WTC11 (cell line): ENCODE data around the gene PCDHA5.

Experiments used
- ARID4B ChIP-seq: sonication (generic); formaldehyde crosslinking; IDR thresholded peaks from 2 replicates; pipeline ENCODE4 v1.8.0; 2023; ENCODE audit warnings: missing genetic modification reagents, mild to moderate bottlenecking, borderline replicate concordance
- CREM ChIP-seq: sonication (generic); formaldehyde crosslinking; IDR thresholded peaks from 2 replicates; pipeline ENCODE4 v1.8.1; 2022; ENCODE audit warnings: mild to moderate bottlenecking, missing genetic modification reagents, moderate library complexity
- E2F4 ChIP-seq: sonication (generic); formaldehyde crosslinking; IDR thresholded peaks from 2 replicates; pipeline ENCODE4 v1.8.1; 2022; ENCODE audit warnings: low read depth, mild to moderate bottlenecking, moderate library complexity, missing genetic modification reagents, borderline replicate concordance
- ELF4 ChIP-seq: sonication (generic); formaldehyde crosslinking; IDR thresholded peaks from 2 replicates; pipeline ENCODE4 v1.8.1; 2022; ENCODE audit warnings: low read depth, mild to moderate bottlenecking, moderate library complexity, missing genetic modification reagents
- ETV6 ChIP-seq: sonication (generic); formaldehyde crosslinking; IDR thresholded peaks from 2 replicates; pipeline ENCODE4 v1.8.1; 2022; ENCODE audit warnings: mild to moderate bottlenecking, missing genetic modification reagents
- NR1H2 ChIP-seq: sonication (generic); formaldehyde crosslinking; IDR thresholded peaks from 2 replicates; pipeline ENCODE4 v1.9.0; 2021; ENCODE audit warnings: mild to moderate bottlenecking, moderate library complexity, missing genetic modification reagents
- PRRX2 ChIP-seq: fragments of 250-450 bp; sonication (Bioruptor Pico); IDR thresholded peaks from 2 replicates; pipeline ENCODE4 v1.8.0; 2021; ENCODE audit warnings: mild to moderate bottlenecking
- ZNF396 ChIP-seq: fragments of 250-450 bp; sonication (Bioruptor Pico); IDR thresholded peaks from 2 replicates; pipeline ENCODE4 v1.8.0; 2021; ENCODE audit warnings: mild to moderate bottlenecking, moderate library complexity, borderline replicate concordance
- TF ChIP-seq, protein P1 (sequence below): fragments of 200-600 bp; IDR thresholded peaks from 2 replicates; pipeline ENCODE4 v1.8.0; 2022; ENCODE audit warnings: antibody characterized with exemption

GRCh38 chr5:140842798-140843733, 21.7 kb downstream of the PCDHA5 start:
- TF ChIP-seq ARID4B (CRISPR knock-in tag): no peak
- TF ChIP-seq, protein P1, sequence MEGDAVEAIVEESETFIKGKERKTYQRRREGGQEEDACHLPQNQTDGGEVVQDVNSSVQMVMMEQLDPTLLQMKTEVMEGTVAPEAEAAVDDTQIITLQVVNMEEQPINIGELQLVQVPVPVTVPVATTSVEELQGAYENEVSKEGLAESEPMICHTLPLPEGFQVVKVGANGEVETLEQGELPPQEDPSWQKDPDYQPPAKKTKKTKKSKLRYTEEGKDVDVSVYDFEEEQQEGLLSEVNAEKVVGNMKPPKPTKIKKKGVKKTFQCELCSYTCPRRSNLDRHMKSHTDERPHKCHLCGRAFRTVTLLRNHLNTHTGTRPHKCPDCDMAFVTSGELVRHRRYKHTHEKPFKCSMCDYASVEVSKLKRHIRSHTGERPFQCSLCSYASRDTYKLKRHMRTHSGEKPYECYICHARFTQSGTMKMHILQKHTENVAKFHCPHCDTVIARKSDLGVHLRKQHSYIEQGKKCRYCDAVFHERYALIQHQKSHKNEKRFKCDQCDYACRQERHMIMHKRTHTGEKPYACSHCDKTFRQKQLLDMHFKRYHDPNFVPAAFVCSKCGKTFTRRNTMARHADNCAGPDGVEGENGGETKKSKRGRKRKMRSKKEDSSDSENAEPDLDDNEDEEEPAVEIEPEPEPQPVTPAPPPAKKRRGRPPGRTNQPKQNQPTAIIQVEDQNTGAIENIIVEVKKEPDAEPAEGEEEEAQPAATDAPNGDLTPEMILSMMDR: no peak
- TF ChIP-seq CREM (CRISPR knock-in tag): no peak
- no peak for TF ChIP-seq ZNF396 (CRISPR knock-in tag)
- TF ChIP-seq E2F4 (CRISPR knock-in tag): no peak
- no peak for TF ChIP-seq NR1H2 (CRISPR knock-in tag)
- no peak for TF ChIP-seq ETV6 (CRISPR knock-in tag)
- TF ChIP-seq ELF4: no peak
- TF ChIP-seq PRRX2 (CRISPR knock-in tag): no peak
